Glutamatergic neuron (in vitro differentiated cells): ENCODE results near the gene KIF13A. TPM values are rescaled to one million over a fixed set of nuclear protein-coding genes. Genes with fewer than 3 reads are reported as not detected.

ENCODE experiments used
- DNase-seq: peaks from one replicate; pipeline ENCODE4 v3.0.0; 2022
- H3K27ac Mint-ChIP-seq: one replicate; pipeline ENCODE4 v1.8.0; 2020; ENCODE audit warnings: mild to moderate bottlenecking, mixed read lengths, inconsistent platforms; ENCODE audit not compliant: unreplicated experiment
- H3K27me3 Mint-ChIP-seq: one replicate; pipeline ENCODE4 v1.8.0; 2020; ENCODE audit warnings: mild to moderate bottlenecking, moderate library complexity, mixed read lengths, inconsistent platforms; ENCODE audit not compliant: unreplicated experiment
- H3K36me3 Mint-ChIP-seq: one replicate; pipeline ENCODE4 v1.8.0; 2020; ENCODE audit warnings: mild to moderate bottlenecking, mixed read lengths, inconsistent platforms; ENCODE audit not compliant: unreplicated experiment
- H3K4me1 Mint-ChIP-seq: one replicate; pipeline ENCODE4 v1.8.0; 2020; ENCODE audit warnings: mild to moderate bottlenecking, low read depth, mixed read lengths, inconsistent platforms; ENCODE audit not compliant: unreplicated experiment
- H3K4me3 Mint-ChIP-seq: one replicate; pipeline ENCODE4 v1.8.0; 2020; ENCODE audit warnings: mild to moderate bottlenecking, mixed read lengths, inconsistent platforms; ENCODE audit not compliant: unreplicated experiment
- H3K9me3 Mint-ChIP-seq: one replicate; pipeline ENCODE4 v1.8.0; 2020; ENCODE audit warnings: mild to moderate bottlenecking, moderate library complexity, mixed read lengths, inconsistent platforms; ENCODE audit not compliant: unreplicated experiment
- CTCF ChIP-seq: fragments of 200-600 bp; sonication (generic); IDR thresholded peaks from one replicate; pipeline ENCODE4 v1.5.0; 2021; ENCODE audit not compliant: partially characterized antibody, unreplicated experiment
- total RNA-seq: library from RNA; stranded (reverse); fragmentation: NEBNext Ultra II Directional; extraction: Animal tissue kit (Norgen Biotek cat#: 25700); gene quantifications from one replicate; pipeline ENCODE4 v1.2.1, GENCODE V29; 2021; ENCODE audit not compliant: unreplicated experiment

Gene KIF13A
- total RNA-seq, 1 donor from 2014 or later = 26.7 TPM

- peaks cover 28% of the 10 kb centered on the region for H3K4me1 Mint-ChIP-seq
- H3K27me3 Mint-ChIP-seq = no peaks in the 10 kb centered on the region
- TF ChIP-seq CTCF = no peak
- H3K27ac Mint-ChIP-seq = peak overlapping the region; percentile 36
- no peak for DNase-seq
- H3K9me3 Mint-ChIP-seq = no peaks in the 10 kb centered on the region
- no peaks in the 10 kb centered on the region for H3K36me3 Mint-ChIP-seq
- H3K4me3 Mint-ChIP-seq = no peak overlapping the region
Observed at GRCh38 chr6:17968876-17969275, 18.6 kb downstream of the KIF13A start.

- no peak overlapping the region for H3K4me3 Mint-ChIP-seq
- no peaks in the 10 kb centered on the region for H3K36me3 Mint-ChIP-seq
- H3K9me3 Mint-ChIP-seq = no peaks in the 10 kb centered on the region
- H3K27ac Mint-ChIP-seq = peak overlapping the region; percentile 25
- peaks cover 25% of the 10 kb centered on the region for H3K4me1 Mint-ChIP-seq
- no peaks in the 10 kb centered on the region for H3K27me3 Mint-ChIP-seq
- TF ChIP-seq CTCF = no peak
- no peak for DNase-seq
Observed at GRCh38 chr6:17967668-17968518, 19.5 kb downstream of the KIF13A start.

- Mint-ChIP-seq H3K4me1 (peaks cover 27% of the 10 kb centered on the region), H3K4me3 (no peak overlapping the region), H3K36me3 (no peaks in the 10 kb centered on the region), H3K27ac (no peak overlapping the region), H3K27me3 (no peaks in the 10 kb centered on the region), H3K9me3 (no peaks in the 10 kb centered on the region)
- TF ChIP-seq CTCF = no peak
- no peak for DNase-seq
Observed at GRCh38 chr6:17966451-17966850, 21.0 kb downstream of the KIF13A start.

- Mint-ChIP-seq H3K27me3 (peaks cover 1% of the 10 kb centered on the region), H3K36me3 (no peaks in the 10 kb centered on the region), H3K4me3 (no peak overlapping the region), H3K9me3 (no peaks in the 10 kb centered on the region), H3K4me1 (peaks cover 32% of the 10 kb centered on the region), H3K27ac (no peak overlapping the region)
- TF ChIP-seq CTCF = no peak
- no peak for DNase-seq
Observed at GRCh38 chr6:17965397-17965796, 22.0 kb downstream of the KIF13A start.

- DNase-seq = no peak
- TF ChIP-seq CTCF = no peak
- no peaks in the 10 kb centered on the region for H3K36me3 Mint-ChIP-seq
- no peak overlapping the region for H3K27ac Mint-ChIP-seq
- peaks cover 33% of the 10 kb centered on the region for H3K4me1 Mint-ChIP-seq
- H3K9me3 Mint-ChIP-seq = no peaks in the 10 kb centered on the region
- H3K27me3 Mint-ChIP-seq = peaks cover 1% of the 10 kb centered on the region
- no peak overlapping the region for H3K4me3 Mint-ChIP-seq
Observed at GRCh38 chr6:17964633-17965032, 22.8 kb downstream of the KIF13A start.
